Loucy (cell line): Measurements from ENCODE around the gene DISC1.

Experiments
- H2AFZ ChIP-seq: fragments of 200-600 bp; sonication (generic); 2 replicates; pipeline ENCODE4 v1.6.0; 2016; ENCODE audit warnings: antibody characterized with exemption, mild to moderate bottlenecking, low read length, moderate library complexity
- H3F3A ChIP-seq: fragments of 200-600 bp; 2 replicates; pipeline ENCODE4 v1.6.0; 2016; ENCODE audit warnings: antibody characterized with exemption, low read depth, mild to moderate bottlenecking
- H3K27me3 ChIP-seq: fragments of 200-600 bp; sonication (generic); 2 replicates; pipeline ENCODE4 v1.6.1; 2014; ENCODE audit warnings: low read length, mild to moderate bottlenecking; ENCODE audit not compliant: insufficient read depth, poor library complexity, severe bottlenecking
- H3K36me3 ChIP-seq: fragments of 200-600 bp; sonication (generic); 2 replicates; pipeline ENCODE4 v1.6.1; 2016; ENCODE audit warnings: low read length; ENCODE audit not compliant: insufficient read depth
- H3K4me1 ChIP-seq: fragments of 200-600 bp; sonication (generic); 2 replicates; pipeline ENCODE4 v1.5.1; 2014; ENCODE audit warnings: low read length, mild to moderate bottlenecking; ENCODE audit not compliant: insufficient read depth, poor library complexity, severe bottlenecking
- H3K4me2 ChIP-seq: fragments of 200-600 bp; sonication (generic); 2 replicates; pipeline ENCODE4 v1.6.0; 2014; ENCODE audit warnings: antibody characterized with exemption, low read length, low read depth, mild to moderate bottlenecking; ENCODE audit not compliant: poor library complexity, severe bottlenecking
- H3K4me3 ChIP-seq: fragments of 200-600 bp; sonication (generic); 2 replicates; pipeline ENCODE4 v1.5.1; 2014; ENCODE audit warnings: low read length, mild to moderate bottlenecking, mixed read lengths; ENCODE audit not compliant: poor library complexity, severe bottlenecking
- H3K79me2 ChIP-seq: fragments of 200-600 bp; sonication (generic); 2 replicates; pipeline ENCODE4 v1.6.1; 2014; ENCODE audit warnings: low read length; ENCODE audit not compliant: insufficient read depth
- H3K9ac ChIP-seq: fragments of 200-600 bp; sonication (generic); 2 replicates; pipeline ENCODE4 v1.6.0; 2014; ENCODE audit warnings: mild to moderate bottlenecking, low read depth, low read length, moderate library complexity; ENCODE audit not compliant: poor library complexity, severe bottlenecking
- H3K9me2 ChIP-seq: fragments of 200-600 bp; sonication (generic); replicated peaks from 2 replicates; pipeline ENCODE4 v1.6.1; 2016; ENCODE audit warnings: low read depth, low read length, mixed read lengths
- H3K9me3 ChIP-seq: fragments of 200-600 bp; sonication (generic); 2 replicates; pipeline ENCODE4 v1.6.1; 2014; ENCODE audit warnings: mild to moderate bottlenecking, antibody characterized with exemption, low read length, low read depth; ENCODE audit not compliant: insufficient read depth
- H4K20me1 ChIP-seq: fragments of 200-600 bp; sonication (generic); 2 replicates; pipeline ENCODE4 v1.6.0; 2014; ENCODE audit warnings: antibody characterized with exemption, low read length, mild to moderate bottlenecking; ENCODE audit not compliant: insufficient read depth, poor library complexity, severe bottlenecking
- EZH2phosphoT487 ChIP-seq: fragments of 200-600 bp; IDR thresholded peaks from 2 replicates; pipeline ENCODE4 v1.6.1; 2018; ENCODE audit warnings: antibody characterized with exemption, mild to moderate bottlenecking, moderate library complexity, borderline replicate concordance
- TF ChIP-seq, protein P1 (sequence below): fragments of 200-600 bp; sonication (generic); conservative IDR thresholded peaks from 2 replicates; pipeline ENCODE4 v1.5.1; 2014; ENCODE audit warnings: mild to moderate bottlenecking, antibody characterized with exemption, low read length

DISC1 gene

DNA sequence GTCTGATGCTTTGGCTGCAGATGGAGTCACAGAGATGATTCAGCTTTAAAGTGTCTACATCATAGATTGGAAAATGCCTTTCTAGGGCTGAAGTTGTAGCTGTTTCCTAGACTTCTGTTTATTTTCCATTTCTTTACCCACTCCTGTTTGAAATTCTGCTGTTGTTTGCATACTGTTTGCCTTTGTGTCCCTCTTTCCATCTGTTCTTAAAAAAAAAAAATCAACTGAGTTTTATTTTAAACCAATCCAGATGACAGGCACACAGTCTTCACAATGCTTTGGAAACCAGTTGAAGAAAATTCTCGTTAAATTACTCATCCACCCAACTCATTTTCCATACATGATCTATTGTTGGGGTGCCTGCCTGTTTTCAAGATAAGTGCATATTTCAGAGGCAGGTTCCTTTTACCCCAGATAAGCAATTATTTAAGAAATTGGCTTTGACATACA is 245.9 kb downstream of the DISC1 start:
- H3K4me3 ChIP-seq: no peak overlapping the region
- no peaks in the 10 kb centered on the region for H3K9me2 ChIP-seq
- H3K9me3 ChIP-seq: no peaks in the 10 kb centered on the region; the same call in 1 of the 2 replicates
- no peak overlapping the region for H3K4me2 ChIP-seq
- no peak overlapping the region for H3K9ac ChIP-seq
- no peaks in the 10 kb centered on the region for H4K20me1 ChIP-seq
- TF ChIP-seq, protein P1, sequence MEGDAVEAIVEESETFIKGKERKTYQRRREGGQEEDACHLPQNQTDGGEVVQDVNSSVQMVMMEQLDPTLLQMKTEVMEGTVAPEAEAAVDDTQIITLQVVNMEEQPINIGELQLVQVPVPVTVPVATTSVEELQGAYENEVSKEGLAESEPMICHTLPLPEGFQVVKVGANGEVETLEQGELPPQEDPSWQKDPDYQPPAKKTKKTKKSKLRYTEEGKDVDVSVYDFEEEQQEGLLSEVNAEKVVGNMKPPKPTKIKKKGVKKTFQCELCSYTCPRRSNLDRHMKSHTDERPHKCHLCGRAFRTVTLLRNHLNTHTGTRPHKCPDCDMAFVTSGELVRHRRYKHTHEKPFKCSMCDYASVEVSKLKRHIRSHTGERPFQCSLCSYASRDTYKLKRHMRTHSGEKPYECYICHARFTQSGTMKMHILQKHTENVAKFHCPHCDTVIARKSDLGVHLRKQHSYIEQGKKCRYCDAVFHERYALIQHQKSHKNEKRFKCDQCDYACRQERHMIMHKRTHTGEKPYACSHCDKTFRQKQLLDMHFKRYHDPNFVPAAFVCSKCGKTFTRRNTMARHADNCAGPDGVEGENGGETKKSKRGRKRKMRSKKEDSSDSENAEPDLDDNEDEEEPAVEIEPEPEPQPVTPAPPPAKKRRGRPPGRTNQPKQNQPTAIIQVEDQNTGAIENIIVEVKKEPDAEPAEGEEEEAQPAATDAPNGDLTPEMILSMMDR: no peak
- no peak for TF ChIP-seq EZH2phosphoT487
- H2AFZ ChIP-seq: no peak overlapping the region
- peaks cover 8% of the 10 kb centered on the region; the same call in 1 of the 2 replicates for H3K36me3 ChIP-seq
- H3K27me3 ChIP-seq: no peaks in the 10 kb centered on the region
- no peaks in the 10 kb centered on the region for H3K79me2 ChIP-seq
- H3K4me1 ChIP-seq: peaks cover 11% of the 10 kb centered on the region
- no peaks in the 10 kb centered on the region for H3F3A ChIP-seq

DNA sequence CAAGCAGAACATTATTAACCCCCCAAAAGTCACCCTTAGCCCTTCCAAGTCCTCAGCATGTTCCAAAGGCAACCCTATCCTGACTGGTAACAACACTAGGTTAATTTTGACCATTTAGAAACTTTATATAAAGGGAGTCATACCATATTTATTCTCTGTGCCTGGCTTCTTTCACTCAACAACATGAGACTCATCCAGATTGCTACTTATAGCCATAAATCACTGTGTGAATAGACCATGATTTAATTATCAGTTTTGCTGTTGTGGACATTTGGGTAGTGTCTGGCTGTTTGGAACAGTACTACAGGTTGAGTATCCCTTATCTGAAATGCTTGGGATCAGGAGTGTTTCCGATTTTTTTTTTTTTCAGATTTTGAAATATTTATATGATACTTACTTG is 252.1 kb downstream of the DISC1 start:
- H4K20me1 ChIP-seq: no peaks in the 10 kb centered on the region
- H3F3A ChIP-seq: no peaks in the 10 kb centered on the region
- no peak overlapping the region for H2AFZ ChIP-seq
- no peaks in the 10 kb centered on the region for H3K4me1 ChIP-seq
- H3K36me3 ChIP-seq: peaks cover 4% of the 10 kb centered on the region; the same call in 1 of the 2 replicates
- no peaks in the 10 kb centered on the region; the same call in 1 of the 2 replicates for H3K9me3 ChIP-seq
- no peaks in the 10 kb centered on the region for H3K79me2 ChIP-seq
- no peaks in the 10 kb centered on the region for H3K9me2 ChIP-seq
- H3K9ac ChIP-seq: no peak overlapping the region
- no peak overlapping the region for H3K4me3 ChIP-seq
- no peaks in the 10 kb centered on the region for H3K27me3 ChIP-seq
- TF ChIP-seq EZH2phosphoT487: no peak
- TF ChIP-seq, protein P1: no peak
- no peak overlapping the region for H3K4me2 ChIP-seq

DNA sequence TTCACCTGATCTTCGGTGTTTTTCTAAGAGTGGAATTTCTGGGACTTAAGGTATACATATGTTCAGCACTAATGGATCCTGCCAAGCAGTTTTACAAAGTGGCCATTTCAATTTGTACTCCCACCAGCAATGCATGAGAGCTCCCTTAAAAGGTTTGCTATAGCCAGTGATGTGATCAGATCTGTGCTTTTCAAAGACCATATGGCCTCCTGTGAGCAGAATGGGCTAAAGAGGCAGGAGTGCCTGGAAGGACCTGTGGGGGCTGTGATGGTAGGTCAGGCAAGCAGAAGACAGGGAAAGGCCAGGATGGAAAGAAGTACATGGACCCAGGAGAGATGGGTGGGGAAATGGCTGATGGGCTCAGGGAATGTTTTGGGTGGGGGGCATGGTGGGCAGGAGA is 252.7 kb downstream of the DISC1 start:
- Histone ChIP-seq H3K9me3 (no peaks in the 10 kb centered on the region; the same call in 1 of the 2 replicates), H3K9ac (no peak overlapping the region), H3K36me3 (peaks cover 4% of the 10 kb centered on the region; the same call in 1 of the 2 replicates), H4K20me1 (no peaks in the 10 kb centered on the region), H3K4me3 (no peak overlapping the region), H3K9me2 (no peaks in the 10 kb centered on the region), H3K27me3 (no peaks in the 10 kb centered on the region), H3K4me1 (no peaks in the 10 kb centered on the region), H3F3A (no peaks in the 10 kb centered on the region), H2AFZ (no peak overlapping the region), H3K4me2 (no peak overlapping the region), H3K79me2 (no peaks in the 10 kb centered on the region)
- TF ChIP-seq, protein P1: no peak
- no peak for TF ChIP-seq EZH2phosphoT487
